HS-5 (cell line): Measurements from ENCODE around the gene SKI.

Source experiments
- DNase-seq: peaks from one replicate; pipeline ENCODE4 v3.0.0-alpha.2; 2012; ENCODE audit warnings: low read depth

The SKI gene

GRCh38 chr1:2228157-2228594 lies at the start of gene SKI:
TSS of gene SKI (plus strand) at chr1:2228319. CDS start at chr1:2228767, 448 bp downstream.
- no peak for DNase-seq

DNA sequence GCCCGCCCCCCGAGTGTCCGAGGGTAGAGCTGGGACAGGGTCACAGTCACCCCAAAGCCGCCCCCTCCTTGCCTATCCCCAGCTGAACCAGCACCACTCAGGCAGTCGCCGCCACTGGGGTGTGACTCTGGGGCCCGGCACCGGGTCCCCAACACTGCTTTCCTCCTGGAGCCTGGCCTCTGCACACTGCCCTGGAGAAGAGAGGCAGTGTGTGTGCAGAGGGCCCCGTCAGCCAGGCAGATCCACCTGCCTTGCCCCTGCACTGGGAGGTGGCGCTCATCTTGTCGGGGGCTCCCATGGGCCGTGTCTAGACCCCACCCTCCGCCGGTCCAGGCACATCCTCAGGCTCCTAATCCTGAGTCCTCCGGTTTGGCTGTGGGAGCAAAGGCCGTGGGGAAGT lies 49.2 kb upstream of the SKI start:
- no peak for DNase-seq

- no peak for DNase-seq
Observed at GRCh38 chr1:2179283-2180013, 48.7 kb upstream of the SKI start.

DNA sequence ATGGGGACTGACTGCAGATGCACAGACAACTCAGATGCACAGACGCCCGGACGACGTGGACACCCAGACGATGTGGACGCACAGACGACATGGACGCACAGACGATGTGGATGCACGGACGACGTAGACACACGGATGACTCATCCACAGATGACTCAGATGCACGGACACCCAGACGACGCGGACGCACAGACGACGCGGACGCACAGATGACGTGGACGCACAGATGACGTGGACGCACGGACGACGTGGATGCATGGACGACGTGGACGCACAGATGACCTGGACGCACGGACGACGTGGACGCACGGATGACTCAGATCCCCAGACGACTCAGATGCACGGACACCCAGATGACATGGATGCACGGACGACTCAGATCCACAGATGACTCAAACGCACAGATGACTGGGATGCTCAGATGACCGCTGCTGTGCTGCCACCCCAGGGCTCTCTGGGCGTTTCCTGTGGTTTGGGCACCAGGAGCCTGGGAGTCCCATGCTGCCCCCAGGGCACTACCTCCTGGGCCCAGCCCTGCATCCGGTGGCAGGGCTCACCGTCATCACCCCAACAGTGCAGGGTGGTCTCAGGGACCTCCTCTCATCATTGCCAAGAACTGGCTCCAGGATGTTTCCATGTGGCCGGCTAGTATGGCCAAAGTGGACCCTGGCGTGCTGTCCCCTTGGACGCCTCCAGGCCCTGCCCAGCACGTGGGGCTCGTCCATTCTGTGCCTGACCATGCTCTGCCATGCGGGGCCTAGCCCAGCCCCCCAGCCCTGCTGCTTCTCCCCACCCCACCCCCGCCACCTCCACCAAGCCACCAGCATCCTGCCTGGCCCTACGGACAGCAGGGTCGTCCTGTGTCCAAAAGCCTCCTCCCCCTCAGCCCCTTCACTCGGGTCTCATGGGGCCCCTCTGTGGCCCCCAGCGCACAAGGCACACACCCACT lies 47.5 kb upstream of the SKI start:
- DNase-seq, result no peak

DNA sequence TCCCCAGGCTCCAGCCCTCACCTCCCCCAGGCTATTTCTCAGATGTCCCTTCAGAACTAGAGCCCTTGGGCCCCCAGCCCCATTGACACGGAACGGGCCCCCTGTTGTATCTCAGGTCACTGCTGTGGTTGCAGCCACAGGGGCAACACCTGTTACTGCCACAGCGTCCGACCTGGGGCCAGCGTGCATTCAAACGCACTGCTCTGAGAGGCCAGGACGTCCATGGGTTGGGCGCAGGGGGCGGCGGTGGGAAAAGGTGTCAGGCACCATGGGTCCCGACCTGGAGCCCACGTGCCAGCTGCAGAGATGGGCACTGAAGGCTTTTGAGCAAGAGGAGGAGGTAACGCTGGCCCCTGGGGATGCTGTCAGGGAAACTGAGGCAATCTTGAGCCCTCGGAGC lies 46.8 kb upstream of the SKI start:
- no peak for DNase-seq

DNA sequence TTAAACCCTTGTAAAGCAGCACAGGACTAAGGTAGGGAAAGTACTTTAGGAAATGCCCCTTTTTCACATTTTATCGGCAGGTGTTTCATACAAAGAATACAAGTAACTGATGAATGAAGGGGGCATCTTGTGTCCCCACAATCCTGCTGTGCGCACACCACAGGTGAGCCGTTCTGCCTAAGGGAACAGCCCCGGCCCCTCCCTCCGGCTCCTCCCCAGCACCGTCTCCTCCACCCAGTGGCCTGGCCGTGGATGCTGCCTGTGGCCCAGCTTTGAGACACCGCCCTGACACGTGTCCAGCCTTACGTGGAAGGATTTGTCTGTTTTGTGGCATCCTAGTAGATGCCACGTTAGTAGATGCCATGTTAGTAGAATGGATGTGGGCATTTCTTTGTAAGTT lies 46.4 kb upstream of the SKI start:
- no peak for DNase-seq

GRCh38 chr1:2182376-2182775 lies 45.7 kb upstream of the SKI start:
- DNase-seq, result no peak

DNA sequence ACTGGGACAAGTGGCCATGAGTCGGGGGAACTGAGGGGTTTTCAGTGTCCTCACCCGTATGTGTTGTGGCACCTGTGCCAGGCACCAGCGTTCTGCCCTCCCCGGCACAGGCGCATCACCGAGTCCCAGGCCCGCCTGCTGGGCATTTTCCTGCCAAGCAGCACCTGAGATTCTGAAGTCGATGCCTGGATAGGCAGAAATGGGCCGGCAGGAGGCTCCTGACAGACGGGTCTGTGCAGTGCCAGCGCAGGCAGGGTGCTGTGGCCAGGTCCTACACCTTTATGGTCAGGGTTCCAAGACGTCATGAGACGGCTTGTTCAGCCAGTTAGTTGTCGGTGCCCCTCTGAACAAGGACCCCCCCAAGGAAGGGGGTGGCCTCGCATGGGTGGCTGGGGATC lies 44.2 kb upstream of the SKI start:
- DNase-seq, result no peak

DNA sequence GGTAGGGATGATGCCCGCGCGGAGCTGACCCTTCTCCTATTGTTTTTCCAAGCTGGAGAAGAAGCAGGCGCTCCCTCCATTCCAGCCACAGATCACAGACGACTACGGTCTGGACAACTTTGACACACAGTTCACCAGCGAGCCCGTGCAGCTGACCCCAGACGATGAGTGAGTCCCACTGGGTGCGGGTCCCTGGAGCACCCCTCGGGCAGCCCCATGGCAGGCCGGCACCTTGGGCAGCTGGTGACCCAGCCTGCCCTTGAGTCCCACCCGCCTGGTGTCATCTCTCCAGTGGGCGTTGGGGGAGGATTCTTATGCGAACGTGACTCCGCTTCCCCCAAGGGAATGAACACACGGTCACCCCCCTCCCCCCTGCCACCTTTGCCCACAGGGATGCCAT lies 43.6 kb upstream of the SKI start:
- no peak for DNase-seq

DNA sequence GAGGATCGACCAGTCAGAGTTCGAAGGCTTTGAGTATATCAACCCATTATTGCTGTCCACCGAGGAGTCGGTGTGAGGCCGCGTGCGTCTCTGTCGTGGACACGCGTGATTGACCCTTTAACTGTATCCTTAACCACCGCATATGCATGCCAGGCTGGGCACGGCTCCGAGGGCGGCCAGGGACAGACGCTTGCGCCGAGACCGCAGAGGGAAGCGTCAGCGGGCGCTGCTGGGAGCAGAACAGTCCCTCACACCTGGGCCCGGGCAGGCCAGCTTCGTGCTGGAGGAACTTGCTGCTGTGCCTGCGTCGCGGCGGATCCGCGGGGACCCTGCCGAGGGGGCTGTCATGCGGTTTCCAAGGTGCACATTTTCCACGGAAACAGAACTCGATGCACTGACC lies 43.2 kb upstream of the SKI start:
- DNase-seq, result no peak

DNA sequence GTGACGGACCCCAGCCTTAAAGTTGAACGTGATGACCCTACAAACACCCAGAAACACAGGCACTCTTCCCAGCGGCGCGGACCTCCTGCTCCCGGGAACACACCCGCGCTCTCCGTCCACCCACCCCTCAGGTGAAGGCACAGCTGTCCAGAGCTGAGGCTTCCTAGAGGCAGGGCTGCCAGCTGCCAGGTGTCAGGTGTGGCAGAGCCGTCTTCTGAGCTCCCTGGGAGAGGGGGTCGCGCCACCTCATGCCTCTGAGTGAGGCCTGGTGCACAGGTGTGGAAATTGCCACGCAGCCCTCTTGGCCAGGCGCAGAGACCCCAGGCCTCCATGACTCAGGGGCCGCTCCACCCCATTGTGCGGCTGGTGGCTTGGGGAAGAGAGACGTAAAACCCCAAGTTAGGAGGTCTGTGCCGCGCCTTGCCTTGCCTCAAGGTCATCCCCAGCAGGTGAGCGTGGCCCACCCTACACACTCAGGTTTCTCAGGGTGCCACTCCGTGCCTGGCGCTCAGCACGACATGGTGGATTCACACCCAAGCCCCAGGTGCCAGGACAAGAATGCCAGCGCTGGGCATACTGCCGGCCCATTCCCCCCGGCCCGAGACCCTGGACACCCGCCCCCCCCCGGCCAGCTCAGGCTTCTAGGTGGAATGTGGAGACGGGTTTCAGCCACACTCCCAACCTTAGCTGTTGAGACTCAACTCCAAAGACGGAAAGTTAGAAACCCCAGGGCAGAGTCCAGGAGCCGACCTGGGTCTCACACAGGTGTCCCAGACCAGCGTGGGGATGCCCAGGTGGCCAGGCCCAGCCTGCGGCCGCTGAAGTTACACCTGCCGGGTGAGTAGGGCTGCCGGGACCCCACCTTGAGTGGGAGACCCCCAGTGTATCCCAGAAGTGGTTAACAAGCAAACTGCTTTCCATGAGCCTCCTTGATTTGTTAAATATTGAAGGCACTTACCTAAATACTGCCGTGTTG lies 42.0 kb upstream of the SKI start:
- DNase-seq, result no peak

GRCh38 chr1:2186901-2187300 lies 41.2 kb upstream of the SKI start:
- DNase-seq, result no peak

- DNase-seq, result no peak
Observed at GRCh38 chr1:2187619-2188018, 40.5 kb upstream of the SKI start.

- no peak for DNase-seq
Observed at GRCh38 chr1:2188336-2188735, 39.8 kb upstream of the SKI start.

GRCh38 chr1:2189459-2190425 lies 38.4 kb upstream of the SKI start:
- peak; percentile 90 for DNase-seq

- DNase-seq, result no peak
Observed at GRCh38 chr1:2190491-2190976, 37.6 kb upstream of the SKI start.

GRCh38 chr1:2192031-2192995 lies 35.8 kb upstream of the SKI start:
- DNase-seq, result no peak

DNA sequence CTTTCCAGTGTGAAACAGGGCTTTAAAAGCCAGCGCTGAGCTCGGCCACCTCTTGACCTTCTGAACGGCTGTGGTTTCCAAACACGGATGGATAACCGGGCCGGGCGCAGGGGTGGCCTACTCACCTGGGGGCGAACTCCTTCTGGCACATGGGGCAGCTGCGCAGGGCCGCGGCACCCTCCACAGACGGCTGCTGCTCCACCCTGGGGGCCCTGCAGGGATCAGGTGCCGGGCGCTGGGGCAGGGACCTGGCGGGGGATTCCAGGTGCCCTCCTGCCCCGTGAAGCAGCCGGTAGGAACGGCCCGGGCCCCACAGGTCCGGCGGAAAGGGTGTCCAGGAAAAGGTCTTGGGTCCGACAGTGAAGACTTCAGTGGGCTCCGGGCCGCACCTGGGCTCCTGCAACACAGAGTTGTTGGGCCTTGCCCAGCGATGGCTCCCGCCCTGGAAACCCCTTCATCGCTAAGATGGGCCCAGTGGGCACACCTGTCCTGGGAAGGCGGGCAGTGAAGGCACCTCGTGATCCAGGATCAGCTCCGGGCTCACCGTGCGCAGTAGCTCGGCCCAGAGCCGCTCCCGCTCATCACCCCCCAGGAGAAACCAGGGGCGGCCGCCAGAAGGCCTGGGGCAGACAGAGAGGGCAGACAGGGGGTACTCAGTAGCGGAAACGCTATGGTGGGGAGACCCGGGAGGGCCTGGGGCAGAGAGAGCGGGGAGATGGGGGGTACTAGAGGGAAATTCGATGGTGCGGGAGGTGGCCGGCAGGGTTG lies 34.4 kb upstream of the SKI start:
- DNase-seq, result no peak
